Measurements from ENCODE around the gene AGL. TPM values are rescaled to one million over a fixed set of nuclear protein-coding genes. Genes with fewer than 3 reads are reported as not detected.

The AGL gene
- total RNA-seq, 1 donor from 2014 or later, result 12.8 TPM

Other genes with a start within 250 kb of the AGL start
- not detected in 2 replicates for gene PALMD, start 204.2 kb upstream of the AGL start, total RNA-seq
- gene FRRS1, start 83.7 kb upstream of the AGL start, total RNA-seq, result 1.4 and 2.4 TPM in 2 replicates
- 16.8 and 17.2 TPM in 2 replicates for gene SLC35A3, start 119.6 kb downstream of the AGL start, total RNA-seq

Data from T-helper 2 cell treated with Interferon-gamma antibody and Interleukin-4, amounts not matched to agents 100 ng/mL and 5 ng/mL, for 36 hours (primary cell).